H1 (cell line): Measurements from ENCODE around the gene ADORA1. TPM values are rescaled to one million over a fixed set of nuclear protein-coding genes. Genes with fewer than 3 reads are reported as not detected.

Experiments
- CTCF ChIA-PET: fragments of 300-600 bp; sonication (Branson Sonifier 250); formaldehyde crosslinking; loops from one replicate; lab custom pipeline; 2021; ENCODE audit not compliant: partially characterized antibody; lab: Charles Lee
- POLR2A ChIA-PET: fragments of 300-600 bp; sonication (Branson Sonifier 250); formaldehyde crosslinking; loops from one replicate; lab custom pipeline; 2021; ENCODE audit warnings: inconsistent platforms; ENCODE audit not compliant: partially characterized antibody; lab: Charles Lee
- DNase-seq, 2 experiments: peaks; one replicate each; pipeline versions ENCODE4 v3.0.0 to v3.0.0-alpha.2; 2010 to 2022; ENCODE audit warnings: low spot score in 2 of 2, low read depth in 1 of 2, mixed read lengths in 1 of 2
- FAIRE-seq: peaks from 2 replicates; lab custom pipeline; 2011; peaks lifted over from hg19 to GRCh38; lab: Jason Lieb, UNC
- H2AFZ ChIP-seq: 2 replicates; pipeline ENCODE4 v1.8.1; 2012; ENCODE audit warnings: low read length, inconsistent platforms
- H2AK5ac ChIP-seq: 2 replicates; pipeline ENCODE4 v1.6.1; 2013; ENCODE audit warnings: low read depth, low read length
- H2BK120ac ChIP-seq: replicated peaks from 2 replicates; pipeline ENCODE3; 2013; ENCODE audit warnings: low read depth, low read length, inconsistent platforms
- H2BK12ac ChIP-seq: 2 replicates; pipeline ENCODE4 v1.6.1; 2013; ENCODE audit warnings: low read depth, low read length
- H2BK15ac ChIP-seq: 2 replicates; pipeline ENCODE4 v1.6.1; 2013; ENCODE audit warnings: low read length
- H2BK20ac ChIP-seq: 2 replicates; pipeline ENCODE4 v1.6.1; 2013; ENCODE audit warnings: low read length
- H2BK5ac ChIP-seq: 2 replicates; pipeline ENCODE4 v1.6.1; 2013; ENCODE audit warnings: low read depth, low read length
- H3K14ac ChIP-seq: 2 replicates; pipeline ENCODE4 v1.6.1; 2013; ENCODE audit warnings: inconsistent platforms; ENCODE audit not compliant: insufficient read length
- H3K18ac ChIP-seq: 2 replicates; pipeline ENCODE4 v1.6.1; 2013; ENCODE audit warnings: low read length; ENCODE audit errors: extremely low read depth
- H3K23ac ChIP-seq: 2 replicates; pipeline ENCODE4 v1.6.1; 2013; ENCODE audit warnings: inconsistent platforms; ENCODE audit not compliant: insufficient read length
- H3K23me2 ChIP-seq: 2 replicates; pipeline ENCODE4 v1.6.1; 2013; ENCODE audit warnings: low read depth, low read length
- H3K27ac ChIP-seq: 2 replicates; pipeline ENCODE4 v1.6.1; 2011; ENCODE audit warnings: low read depth, low read length, inconsistent platforms
- H3K27me3 ChIP-seq, 4 experiments: replicated peaks in 1 of 4; 1 replicate in 1 of 4; 2 replicates in 3 of 4; pipeline versions ENCODE4 v1.6.1 to v1.8.1; 2011 to 2013; ENCODE audit warnings: low read length in 3 of 4, mild to moderate bottlenecking in 3 of 4, inconsistent platforms in 2 of 4, mixed read lengths in 2 of 4, moderate library complexity in 1 of 4; ENCODE audit not compliant: control insufficient read depth in 3 of 4, insufficient read depth in 3 of 4; ENCODE audit errors: extremely low read depth in 1 of 4
- H3K36me3 ChIP-seq, 4 experiments: 2 replicates each; pipeline versions ENCODE4 v1.6.1 to v1.8.1; 2011 to 2013; ENCODE audit warnings: mild to moderate bottlenecking in 4 of 4, low read length in 3 of 4, moderate library complexity in 2 of 4, control low read depth in 1 of 4, inconsistent platforms in 1 of 4; ENCODE audit not compliant: insufficient read depth in 4 of 4, control insufficient read depth in 2 of 4
- H3K4ac ChIP-seq: replicated peaks from 2 replicates; pipeline ENCODE3; 2013; ENCODE audit warnings: low read length, low read depth, mixed read lengths, inconsistent platforms; ENCODE audit not compliant: insufficient read length
- H3K4me1 ChIP-seq, 4 experiments: replicated peaks in 1 of 4; 1 replicate in 1 of 4; 2 replicates in 3 of 4; pipeline versions ENCODE4 v1.6.1 to v1.8.1; 2011 to 2013; ENCODE audit warnings: low read length in 3 of 4, inconsistent platforms in 2 of 4, mixed read lengths in 1 of 4; ENCODE audit not compliant: insufficient read depth in 4 of 4, control insufficient read depth in 3 of 4
- H3K4me2 ChIP-seq, 2 experiments: 2 replicates each; pipeline versions ENCODE4 v1.6.1 to v1.8.1; 2011 to 2013; ENCODE audit warnings: low read depth in 2 of 2, low read length in 2 of 2, control low read depth in 1 of 2, inconsistent platforms in 1 of 2, mild to moderate bottlenecking in 1 of 2; ENCODE audit not compliant: insufficient read depth in 1 of 2
- H3K4me3 ChIP-seq, 4 experiments: fragments of 200-600, 300-600 bp in 1 of 4; sonication (generic), shearing (Covaris generic), sonication (Bioruptor Twin) in 1 of 4; 2 replicates each; pipeline versions ENCODE4 v1.5.1 to v1.8.1; 2011 to 2016; ENCODE audit warnings: low read length in 4 of 4, low read depth in 3 of 4, control low read depth in 2 of 4, inconsistent platforms in 2 of 4, mild to moderate bottlenecking in 2 of 4, mixed read lengths in 1 of 4, moderate library complexity in 1 of 4; ENCODE audit not compliant: insufficient read depth in 2 of 4; ENCODE audit errors: extremely low read depth in 1 of 4
- H3K56ac ChIP-seq: replicated peaks from 2 replicates; pipeline ENCODE3; 2013; ENCODE audit warnings: low read depth, mild to moderate bottlenecking, mixed read lengths, low read length, inconsistent platforms; ENCODE audit not compliant: insufficient read length
- H3K79me1 ChIP-seq: 2 replicates; pipeline ENCODE4 v1.6.1; 2013; ENCODE audit warnings: low read depth, low read length, control low read depth
- H3K79me2 ChIP-seq, 2 experiments: 2 replicates each; pipeline versions ENCODE4 v1.6.1 to v1.8.1; 2012 to 2013; ENCODE audit warnings: low read length in 2 of 2, mild to moderate bottlenecking in 2 of 2, inconsistent platforms in 1 of 2; ENCODE audit not compliant: insufficient read depth in 2 of 2, control insufficient read depth in 1 of 2
- H3K9ac ChIP-seq, 4 experiments: replicated peaks in 1 of 4; 1 replicate in 1 of 4; 2 replicates in 3 of 4; pipeline versions ENCODE4 v1.6.1 to v1.8.1; 2011 to 2013; ENCODE audit warnings: low read depth in 3 of 4, low read length in 3 of 4, control low read depth in 2 of 4, mild to moderate bottlenecking in 2 of 4, moderate library complexity in 2 of 4, inconsistent platforms in 1 of 4; ENCODE audit errors: extremely low read depth in 1 of 4
- H3K9me3 ChIP-seq, 2 experiments: 2 replicates each; pipeline versions ENCODE4 v1.6.1 to v1.8.1; 2012 to 2013; ENCODE audit warnings: mild to moderate bottlenecking in 2 of 2, moderate library complexity in 2 of 2, control low read depth in 1 of 2, inconsistent platforms in 1 of 2, low read depth in 1 of 2, low read length in 1 of 2, mixed read lengths in 1 of 2; ENCODE audit not compliant: insufficient read depth in 2 of 2
- H4K20me1 ChIP-seq, 2 experiments: replicated peaks in 1 of 2; 2 replicates each; pipeline versions ENCODE3 to v1.8.1; 2011 to 2013; ENCODE audit warnings: inconsistent platforms in 2 of 2, low read length in 2 of 2, mild to moderate bottlenecking in 1 of 2; ENCODE audit not compliant: insufficient read depth in 2 of 2, control insufficient read depth in 1 of 2
- H4K5ac ChIP-seq: 2 replicates; pipeline ENCODE4 v1.6.1; 2013; ENCODE audit warnings: low read length, low read depth, mixed read lengths, inconsistent platforms; ENCODE audit not compliant: insufficient read length
- H4K8ac ChIP-seq: 2 replicates; pipeline ENCODE4 v1.8.0; 2013; ENCODE audit warnings: mild to moderate bottlenecking, moderate library complexity, low read length, inconsistent platforms; ENCODE audit not compliant: insufficient read depth; ENCODE audit errors: extremely low read depth
- H4K91ac ChIP-seq: replicated peaks from 2 replicates; pipeline ENCODE3; 2013; ENCODE audit warnings: low read length, mixed read lengths, inconsistent platforms; ENCODE audit not compliant: insufficient read length
- CHD1 ChIP-seq: IDR thresholded peaks from 2 replicates; pipeline ENCODE4 v1.6.1; 2012; ENCODE audit warnings: low read depth, low read length, improper control_type of control experiment
- EP300 ChIP-seq, 2 experiments: IDR thresholded peaks; 1 replicate in 1 of 2; 2 replicates in 1 of 2; pipeline ENCODE4 v1.6.1; 2011 to 2012; ENCODE audit warnings: low read depth in 2 of 2, low read length in 2 of 2, mild to moderate bottlenecking in 2 of 2, borderline replicate concordance in 1 of 2, inconsistent platforms in 1 of 2, moderate library complexity in 1 of 2
- KDM4A ChIP-seq: IDR thresholded peaks from one replicate; pipeline ENCODE4 v1.7.1; 2012; ENCODE audit warnings: low read depth, mild to moderate bottlenecking, moderate library complexity, low read length, inconsistent platforms; ENCODE audit not compliant: severe bottlenecking
- NANOG ChIP-seq: IDR thresholded peaks from 2 replicates; pipeline ENCODE4 v1.6.1; 2011; ENCODE audit warnings: low read length, low read depth, mild to moderate bottlenecking, inconsistent platforms; ENCODE audit not compliant: insufficient read depth, poor library complexity, severe bottlenecking
- SP4 ChIP-seq: IDR thresholded peaks from 2 replicates; pipeline ENCODE4 v1.6.1; 2012; ENCODE audit warnings: low read length, inconsistent platforms
- YY1 ChIP-seq: IDR thresholded peaks from 2 replicates; pipeline ENCODE4 v1.6.1; 2011; ENCODE audit warnings: low read depth, mild to moderate bottlenecking, low read length
- ZNF274 ChIP-seq: IDR thresholded peaks from 2 replicates; pipeline ENCODE4 v1.7.0; 2012; ENCODE audit warnings: low read length, borderline replicate concordance; ENCODE audit errors: extremely low read depth
- WGBS, 2 experiments: shearing (Covaris generic) in 1 of 2; methylation state at CpG; one replicate each; pipeline versions ENCODE4 v1.1.6 to v1.1.7; 2013 to 2015; ENCODE audit warnings: low lambda C conversion rate in 2 of 2, mixed read lengths in 2 of 2, inconsistent platforms in 1 of 2, low coverage in 1 of 2, missing lambda C conversion rate in 1 of 2; ENCODE audit not compliant: insufficient replicate concordance in 2 of 2, insufficient coverage in 1 of 2, insufficient read length in 1 of 2; ENCODE audit errors: extremely low coverage in 1 of 2, missing lambda C conversion rate in 1 of 2; 5-methylcytosine and 5-hydroxymethylcytosine counted together
- polyA plus RNA-seq, 7 experiments: library from polyadenylated mRNA; depleted of rRNA in 3 of 7; stranded (reverse) in 5 of 7; unstranded in 2 of 7; fragments of >200 nt in 5 of 7; fragments of 200-250 nt in 2 of 7; gene quantifications; 1 replicate in 5 of 7; 2 replicates in 1 of 7; 4 replicates in 1 of 7; pipeline versions ENCODE4 v1.2.1 to v1.2.3, GENCODE V29; 2011 to 2013; ENCODE audit warnings: missing spikeins in 2 of 7, mixed read lengths in 2 of 7
- total RNA-seq: library from RNA; stranded (reverse); fragmentation: NEBNext Ultra II Directional; extraction: Animal tissue kit (Norgen Biotek cat#: 25700); gene quantifications from 2 replicates; pipeline ENCODE4 v1.2.1, GENCODE V29; 2021

Gene ADORA1
- total and polyA plus RNA-seq, 2 of the 8 experiments (the other 6 are each of a cell fraction or from before 2014, with no cell fraction given), result 3.3 to 6.7 TPM

DNA sequence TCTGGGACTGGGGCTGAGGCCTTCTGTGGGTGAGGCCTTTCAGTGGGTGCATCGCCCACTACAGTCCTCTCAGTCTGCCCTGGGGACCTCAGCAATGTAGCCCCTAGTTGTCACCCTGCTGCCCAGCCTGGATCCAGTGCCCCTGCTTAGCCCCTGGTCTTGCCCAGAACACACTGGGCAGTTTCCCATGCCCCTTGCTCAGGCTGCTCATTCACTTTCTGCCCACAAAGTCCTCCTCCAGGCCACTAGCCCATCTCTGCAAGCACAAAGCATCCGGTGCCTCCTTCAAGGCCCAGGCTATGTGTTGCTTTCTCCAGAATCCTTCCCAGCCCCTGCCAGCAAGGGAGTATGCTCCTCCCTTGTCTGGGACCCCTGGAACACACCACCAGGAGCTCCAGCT lies 5.4 kb upstream of the ADORA1 start:
- no peak overlapping the region; the same call in 1 of the 2 replicates for H2BK12ac ChIP-seq
- H4K20me1 ChIP-seq, result no peaks in the 10 kb centered on the region
- H2AFZ ChIP-seq, result no peak overlapping the region
- H3K23me2 ChIP-seq, result no peaks in the 10 kb centered on the region; the same call in 1 of the 2 replicates
- H4K5ac ChIP-seq, result no peak overlapping the region
- no peak overlapping the region for H2BK120ac ChIP-seq
- no peak overlapping the region for H2BK20ac ChIP-seq
- H3K56ac ChIP-seq, result no peak overlapping the region
- no peak overlapping the region for H4K91ac ChIP-seq
- H3K23ac ChIP-seq, result no peak overlapping the region
- FAIRE-seq (no peak), DNase-seq (no peak)
- no peak overlapping the region for H3K4ac ChIP-seq
- H2AK5ac ChIP-seq, result no peak overlapping the region
- no peak overlapping the region for H3K18ac ChIP-seq
- H3K27ac ChIP-seq, result no peak overlapping the region
- H3K79me1 ChIP-seq, result no peaks in the 10 kb centered on the region
- H3K14ac ChIP-seq, result no peak overlapping the region
- no peak overlapping the region for H3K9ac ChIP-seq
- H4K8ac ChIP-seq, result no peak overlapping the region
- peaks cover 0 to 11% (median 6%) of the 10 kb centered on the region in 4 experiments; a peak in 5 of 7 replicates for H3K27me3 ChIP-seq
- H3K4me1 ChIP-seq, result peaks cover 3 to 13% (median 8%) of the 10 kb centered on the region in 4 experiments
- no peak for TF ChIP-seq NANOG
- no peak for TF ChIP-seq EP300 (IDR thresholded peaks at IDR 0.05; ENCODE audit: borderline replicate concordance in 1 of 2, low read depth in 2 of 2, low read length in 2 of 2)
- no peak for TF ChIP-seq ZNF274
- no peak for TF ChIP-seq YY1
- TF ChIP-seq CHD1, result no peak
- no peak for TF ChIP-seq KDM4A
- no peak for TF ChIP-seq SP4
- H3K79me2 ChIP-seq, result no peaks in the 10 kb centered on the region
- H2BK5ac ChIP-seq, result no peak overlapping the region
- no peaks in the 10 kb centered on the region for H3K36me3 ChIP-seq
- H2BK15ac ChIP-seq, result no peak overlapping the region
- ChIA-PET CTCF (interaction anchor here (0.9 to 49.1 kb wide), 11 partner anchors 8 to 147 kb away, joined by 3 to 1071 read pairs (median 131); partner anchors contain the start of genes MYOG and PPFIA4), POLR2A (no interaction called here)
- no peaks in the 10 kb centered on the region for H3K9me3 ChIP-seq
- WGBS, 2 experiments, result 86% methylated on average over 2 of the region's 2 CpGs; no CpG with 5 or more reads in 1 of the 2 experiments
- H3K4me2 ChIP-seq, result no peak overlapping the region
- no peak overlapping the region for H3K4me3 ChIP-seq
